Islet precursor cell (in vitro differentiated cells): ENCODE measurements around the gene DENND1C.
"Not testable (repeated sequence)": the region's sequence is repeated elsewhere in the genome, so short reads cannot be mapped to it uniquely, and the experiment has no call there.

Experiments
- DNase-seq: peaks from one replicate; pipeline ENCODE4 v3.0.0-alpha.2; 2018

DENND1C gene

GRCh38 chr19:6481541-6482342 lies at the start of gene DENND1C:
Gene DENND1C (minus strand): TSS chr19:6481787. CDS start chr19:6481695, 92 bp downstream.
- DNase-seq: peak; percentile 65

- peak; percentile 96 for DNase-seq
Observed at GRCh38 chr19:6530386-6531162, 49.0 kb upstream of the DENND1C start, which contains the start of gene TNFSF9. Gene TNFSF9 (plus strand): TSS chr19:6531026. CDS start chr19:6531037, 11 bp downstream.

GRCh38 chr19:6529937-6530385 lies 48.4 kb upstream of the DENND1C start:
- DNase-seq: no peak

- DNase-seq: no peak
Observed at GRCh38 chr19:6529351-6529750, 47.8 kb upstream of the DENND1C start.

DNA sequence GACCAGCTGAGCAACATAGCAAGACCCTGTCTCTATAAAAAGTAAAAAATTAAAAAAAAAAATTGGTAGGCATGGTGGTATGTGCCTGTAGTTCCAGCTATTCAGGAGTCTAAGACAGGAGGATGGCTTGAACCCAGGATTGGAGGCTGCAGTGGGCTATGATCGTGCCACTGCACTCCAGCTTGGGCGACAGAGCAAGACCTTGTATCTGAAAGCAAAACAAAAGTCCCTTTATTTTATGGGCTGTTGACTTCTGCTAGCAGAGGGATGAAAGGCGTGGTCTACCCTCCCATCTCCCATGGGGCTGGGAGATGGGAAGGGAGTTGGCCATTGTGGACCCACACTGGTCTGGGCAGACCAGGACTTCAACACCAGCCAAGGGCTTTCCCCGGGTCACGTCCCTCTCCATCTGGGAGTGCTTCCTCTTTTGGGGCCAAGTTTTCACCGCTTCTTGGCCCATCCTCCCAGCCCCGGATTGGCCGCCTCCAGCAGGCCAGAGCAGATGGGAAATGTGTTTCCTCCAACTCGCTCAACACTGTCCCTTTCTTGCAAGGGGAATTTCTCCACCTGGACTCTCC lies 47.0 kb upstream of the DENND1C start:
- DNase-seq: no peak

DNA sequence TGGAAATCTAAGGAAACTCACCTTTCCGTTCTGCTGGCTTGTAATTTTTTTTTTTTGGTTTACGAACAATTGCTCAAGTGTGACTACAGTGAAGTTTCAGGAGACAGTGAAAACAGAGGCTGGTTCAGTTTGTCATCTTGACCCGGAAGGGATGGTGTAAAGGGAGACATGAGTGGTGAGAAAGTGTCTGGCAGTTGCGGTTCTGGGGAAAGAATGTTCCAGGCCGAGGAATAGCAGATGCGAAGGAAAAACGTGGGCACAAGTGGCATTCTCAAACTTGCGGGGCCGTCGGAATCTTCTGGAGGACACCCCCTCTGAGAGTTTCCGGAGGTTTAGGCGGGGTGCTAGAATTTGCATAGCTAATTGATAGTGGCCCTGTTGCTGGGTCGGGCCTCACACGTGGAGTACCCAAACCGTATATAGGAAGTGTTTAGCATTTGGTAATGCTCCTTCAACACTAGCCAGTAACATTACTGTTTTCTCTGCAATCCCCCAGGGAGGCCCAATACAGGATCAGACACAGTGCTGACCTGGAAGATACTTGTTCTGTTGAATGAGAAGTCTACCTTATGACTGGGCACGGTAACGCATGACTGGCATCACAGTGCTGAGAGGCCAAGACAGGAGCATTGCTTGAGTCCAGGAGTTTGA lies 46.4 kb upstream of the DENND1C start:
- DNase-seq: no peak

- no peak for DNase-seq
Observed at GRCh38 chr19:6524311-6524710, 42.7 kb upstream of the DENND1C start.

GRCh38 chr19:6522712-6523111 lies 41.1 kb upstream of the DENND1C start:
- DNase-seq: no peak

- DNase-seq: peak; percentile 64
Observed at GRCh38 chr19:6521718-6522646, 40.4 kb upstream of the DENND1C start.

- DNase-seq: no peak
Observed at GRCh38 chr19:6519289-6519688, 37.7 kb upstream of the DENND1C start.

DNA sequence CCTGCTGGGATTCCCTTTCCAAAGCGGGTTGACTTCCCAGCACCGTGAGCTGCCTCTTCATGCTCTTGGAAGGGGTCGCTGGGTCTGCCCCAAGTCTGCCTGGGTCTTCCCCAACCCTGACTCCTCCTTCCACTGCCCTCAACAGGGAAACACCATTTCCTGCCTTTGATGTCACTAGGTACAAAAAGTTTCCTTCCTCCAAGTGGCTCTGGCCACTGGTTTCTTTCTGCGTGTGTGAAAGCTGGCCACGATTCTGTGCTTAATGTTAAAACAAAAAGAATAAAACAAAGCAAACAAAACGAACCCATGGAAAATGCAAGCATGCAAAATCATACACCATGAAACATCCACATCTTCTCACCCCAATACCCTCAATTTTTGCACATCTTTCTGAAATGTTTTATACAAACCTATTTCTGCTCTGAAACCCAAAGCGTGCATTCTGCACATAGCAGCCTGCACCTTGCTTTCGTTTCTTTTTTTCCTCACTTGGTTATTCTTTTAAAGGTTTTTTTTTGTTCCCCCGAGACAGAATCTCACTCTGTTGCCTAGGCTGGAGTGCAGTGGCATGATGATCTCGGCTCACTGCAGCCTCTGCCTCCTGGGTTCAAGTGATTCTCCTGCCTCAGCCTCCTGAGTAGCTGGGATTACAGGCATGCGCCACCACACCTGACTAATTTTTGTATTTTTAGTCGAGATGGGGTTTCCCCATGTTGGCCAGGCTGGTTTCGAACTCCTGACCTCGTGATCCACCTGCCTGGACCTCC lies 36.7 kb upstream of the DENND1C start:
- no peak for DNase-seq

DNA sequence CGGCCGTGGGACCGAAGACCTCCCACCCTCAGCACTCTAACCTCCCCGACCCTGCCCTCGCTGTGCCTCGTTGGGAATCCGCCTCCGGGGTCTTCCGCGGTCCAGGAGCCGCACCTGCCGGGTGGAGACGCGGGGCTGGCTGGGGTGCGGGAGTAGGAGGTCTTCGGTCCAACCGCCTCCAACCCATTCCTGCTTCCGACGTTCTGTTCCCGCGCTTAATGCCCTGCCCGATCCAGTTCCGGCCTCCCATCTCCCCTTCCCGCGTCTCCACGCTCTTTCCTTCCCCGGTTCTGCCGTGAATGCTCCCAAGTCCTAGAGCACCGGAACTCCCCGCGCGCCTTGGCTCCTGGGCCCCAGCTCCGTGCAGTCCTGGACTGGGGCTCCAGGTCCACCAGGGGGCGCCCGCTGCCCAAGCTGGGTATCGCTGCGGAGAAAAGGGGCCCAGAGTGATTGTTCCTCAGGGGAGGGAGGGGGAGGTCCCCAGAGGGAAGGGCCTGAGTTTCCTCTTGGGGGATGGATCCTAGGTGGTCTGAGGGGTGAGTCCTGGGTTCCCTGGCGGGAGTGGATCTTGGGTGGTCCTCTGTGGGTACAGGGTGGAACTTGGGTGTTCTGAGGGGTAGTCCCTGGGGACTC lies 35.2 kb upstream of the DENND1C start:
- peak; percentile 90 for DNase-seq

DNA sequence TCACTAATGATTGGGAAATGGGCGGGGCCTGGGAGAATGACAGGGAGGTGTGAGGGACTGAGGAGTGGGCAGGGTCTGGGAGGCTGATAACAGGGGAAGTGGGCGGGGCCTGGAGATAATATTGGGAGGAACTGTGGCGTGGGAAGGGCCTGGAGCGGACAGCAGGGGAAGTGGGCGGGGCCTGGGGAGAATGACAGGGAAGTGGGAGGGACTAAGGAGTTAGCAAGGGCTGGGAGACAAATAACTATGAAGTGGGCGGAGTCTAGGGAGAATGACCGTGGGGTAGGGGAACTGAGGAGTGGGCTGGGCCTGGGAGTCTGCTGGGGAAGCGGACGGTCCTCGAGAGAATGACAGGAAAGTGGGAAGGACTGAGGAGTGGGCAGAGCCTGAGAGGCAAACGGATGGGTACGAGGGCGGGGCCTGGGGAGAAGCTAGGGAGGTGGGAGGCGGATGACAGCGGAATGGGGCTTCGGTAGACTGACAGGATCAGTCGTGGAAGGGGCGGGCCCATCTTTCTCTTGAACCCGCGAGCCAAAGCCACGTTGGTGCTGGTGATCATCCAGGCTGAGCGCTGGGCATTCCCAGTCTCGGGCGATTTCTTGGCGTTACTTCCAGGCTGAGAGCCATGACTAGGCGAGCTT lies 34.6 kb upstream of the DENND1C start:
- DNase-seq: peak; percentile 98

DNA sequence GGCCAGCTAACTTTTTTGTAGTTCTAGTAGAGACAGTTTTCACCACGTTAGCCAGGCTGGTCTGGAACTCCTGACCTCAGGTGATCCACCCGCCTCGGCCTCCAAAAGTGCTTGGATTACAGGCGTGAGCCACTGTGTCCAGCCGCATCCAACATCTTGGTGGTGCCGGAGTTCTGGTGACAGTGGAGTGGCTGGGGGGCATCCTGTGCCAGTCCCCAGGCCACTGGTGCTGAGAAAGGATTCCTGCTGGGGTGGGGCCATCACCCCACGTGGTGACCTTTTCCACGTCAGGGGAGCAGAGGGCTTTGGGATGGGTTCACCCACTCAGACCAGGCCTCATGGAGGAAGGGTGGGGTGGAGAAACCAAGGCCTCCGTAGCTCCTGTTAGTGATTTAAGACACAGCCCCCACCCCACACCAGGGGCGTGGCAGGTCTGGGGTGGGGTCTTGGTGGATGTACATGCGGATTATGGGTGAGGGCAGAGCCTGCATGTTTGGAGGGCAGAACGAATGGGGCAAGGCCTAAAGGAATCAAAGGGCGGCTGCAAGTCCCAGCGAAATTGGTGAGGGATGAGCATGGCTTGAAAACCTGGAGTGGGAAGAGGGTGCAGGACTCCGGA lies 33.4 kb upstream of the DENND1C start:
- DNase-seq: no peak

GRCh38 chr19:6514089-6514488 lies 32.5 kb upstream of the DENND1C start:
- no peak for DNase-seq

GRCh38 chr19:6510618-6511017 lies 29.0 kb upstream of the DENND1C start:
- no peak for DNase-seq

GRCh38 chr19:6509118-6509971 lies 27.8 kb upstream of the DENND1C start:
- no peak for DNase-seq

GRCh38 chr19:6508028-6508771 lies 26.6 kb upstream of the DENND1C start:
- not testable (repeated sequence) for DNase-seq
